AG08395 (cell line): ENCODE results near the gene NCKIPSD.

ENCODE experiments used
- DNase-seq: peaks from one replicate; pipeline ENCODE4 v3.0.0; 2012; ENCODE audit warnings: mixed read lengths, low spot score

The NCKIPSD gene

GRCh38 chr3:48696601-48697000 is 10.9 kb upstream of the NCKIPSD start:
- DNase-seq: no peak

DNA sequence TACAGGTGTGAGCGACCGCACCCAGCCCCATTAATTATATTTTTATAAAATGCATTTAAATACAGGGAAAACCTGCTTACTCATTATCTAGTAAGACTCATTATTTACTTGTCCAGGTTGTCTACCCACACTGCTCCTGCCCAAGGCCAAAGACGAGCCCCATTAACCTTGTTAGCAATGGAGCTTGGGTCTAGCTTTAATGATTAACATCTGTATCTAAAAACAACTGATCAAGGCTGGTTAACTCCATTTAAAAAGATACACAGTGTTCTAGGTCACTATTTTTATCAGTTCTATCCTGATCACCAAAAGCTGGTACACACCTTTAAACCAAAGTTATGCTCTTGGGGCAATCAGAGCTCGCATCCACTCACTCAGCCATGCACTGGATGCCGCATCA is 10.4 kb upstream of the NCKIPSD start:
- no peak for DNase-seq

DNA sequence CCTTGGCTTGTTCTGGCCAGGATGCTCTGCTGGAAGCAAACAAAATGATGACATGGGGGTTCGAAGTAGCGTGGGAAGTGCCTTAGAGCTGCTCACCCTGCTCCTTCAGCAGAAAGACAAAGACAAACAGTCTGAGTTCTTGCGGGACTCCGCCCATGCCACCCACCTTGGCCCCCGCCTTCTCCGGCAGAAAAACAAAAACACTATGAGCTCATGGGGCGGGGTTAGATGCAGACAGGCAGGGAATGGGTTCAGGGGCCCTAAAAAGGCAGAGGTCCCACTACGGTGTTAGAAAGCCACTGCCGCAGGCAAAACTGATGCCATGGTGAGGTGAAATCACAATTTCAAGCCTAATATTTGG is 9.7 kb upstream of the NCKIPSD start:
- peak; percentile 73 for DNase-seq

- DNase-seq: peak; percentile 87
Observed at GRCh38 chr3:48694610-48695392, 9.1 kb upstream of the NCKIPSD start.

GRCh38 chr3:48693826-48694225 is 8.1 kb upstream of the NCKIPSD start:
- no peak for DNase-seq

DNA sequence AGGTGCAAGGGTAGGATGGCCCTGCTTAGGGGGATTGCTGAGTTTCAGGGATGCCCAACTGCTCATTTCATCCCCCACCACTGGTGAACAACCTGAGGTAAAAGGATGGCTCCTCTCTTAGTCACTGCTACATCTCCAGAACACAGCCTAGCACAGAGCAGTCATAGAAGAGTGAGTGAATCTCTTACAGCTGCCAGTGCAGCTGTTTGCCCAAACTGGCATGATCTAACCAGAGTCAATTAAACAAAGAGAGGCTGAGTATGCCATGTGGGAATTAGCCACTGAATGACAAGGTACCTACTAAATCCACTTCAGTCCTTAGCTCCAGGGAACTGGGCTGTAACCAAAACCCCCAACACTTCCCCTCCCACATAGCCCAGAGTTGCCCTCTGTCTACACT is 6.8 kb upstream of the NCKIPSD start:
- no peak for DNase-seq

- no peak for DNase-seq
Observed at GRCh38 chr3:48690846-48691458, 5.2 kb upstream of the NCKIPSD start.

GRCh38 chr3:48689384-48689783 is 3.7 kb upstream of the NCKIPSD start:
- no peak for DNase-seq

GRCh38 chr3:48688737-48689075 is 3.0 kb upstream of the NCKIPSD start:
- DNase-seq: no peak

GRCh38 chr3:48688032-48688736 is 2.5 kb upstream of the NCKIPSD start:
- DNase-seq: no peak

- DNase-seq: no peak
Observed at GRCh38 chr3:48687220-48687678, 1.5 kb upstream of the NCKIPSD start.

GRCh38 chr3:48686538-48687219 is 964 bp upstream of the NCKIPSD start:
- no peak for DNase-seq

GRCh38 chr3:48685293-48685602 is 467 bp downstream of the NCKIPSD start:
- DNase-seq: no peak

DNA sequence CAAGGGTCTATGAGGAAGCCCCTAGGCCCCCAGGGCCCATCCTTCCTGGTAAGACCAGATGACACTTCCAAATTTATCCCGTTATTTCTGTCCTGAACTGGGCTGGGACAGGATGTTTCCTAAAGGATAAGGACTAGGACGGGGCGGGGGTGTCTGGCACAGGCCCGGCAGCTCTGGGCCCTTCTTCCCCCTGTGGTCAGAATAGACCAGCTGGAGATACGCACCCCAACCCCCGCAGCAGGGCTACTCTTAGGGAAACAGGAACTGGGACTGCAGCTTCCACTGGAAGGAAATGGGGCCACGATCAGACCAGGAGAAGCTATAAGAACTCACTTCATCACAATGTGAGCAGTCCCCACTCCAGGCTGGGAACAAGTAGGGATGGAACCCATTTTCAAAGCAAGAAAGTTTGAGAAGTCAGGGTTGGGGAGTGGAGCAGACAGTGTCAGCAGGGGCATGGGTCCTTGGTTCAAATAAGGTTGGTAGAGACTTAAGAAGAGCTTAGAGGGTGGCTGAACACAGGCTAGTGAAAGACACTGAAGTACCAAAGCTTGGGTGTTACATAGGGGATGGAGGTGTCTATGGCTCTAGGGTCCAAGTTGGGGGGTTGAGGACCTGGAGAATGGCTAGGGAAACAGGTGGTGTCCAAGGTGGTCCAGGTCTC is 1.1 kb downstream of the NCKIPSD start:
- peak; percentile 39 for DNase-seq

GRCh38 chr3:48684054-48684349 is 1.7 kb downstream of the NCKIPSD start:
- no peak for DNase-seq

DNA sequence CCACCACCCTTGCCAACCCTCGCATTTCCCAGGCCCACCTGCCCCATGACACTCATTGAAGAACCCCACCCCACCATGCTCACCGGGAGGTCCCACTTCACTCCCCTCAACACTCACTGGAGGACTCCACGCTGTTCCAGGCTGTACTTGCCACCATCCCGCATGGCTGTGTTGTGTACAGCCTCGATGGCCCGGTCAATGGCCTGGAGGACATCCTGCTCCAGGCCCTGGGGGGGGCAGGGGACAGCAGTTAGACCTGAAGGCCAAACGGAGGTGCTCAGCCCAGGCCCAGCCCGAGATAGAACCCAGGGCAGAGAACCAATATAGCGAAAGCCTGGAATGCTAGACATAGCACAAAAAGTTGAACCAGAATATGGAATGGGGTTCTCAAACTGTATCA is 2.9 kb downstream of the NCKIPSD start:
- no peak for DNase-seq

- DNase-seq: no peak
Observed at GRCh38 chr3:48681974-48682610, 3.6 kb downstream of the NCKIPSD start.

- no peak for DNase-seq
Observed at GRCh38 chr3:48681541-48681880, 4.2 kb downstream of the NCKIPSD start.

- DNase-seq: no peak
Observed at GRCh38 chr3:48680811-48681540, 4.7 kb downstream of the NCKIPSD start.

- no peak for DNase-seq
Observed at GRCh38 chr3:48679411-48680391, 6.0 kb downstream of the NCKIPSD start.
